Pancreas (tissue), 10 donors: Measurements from ENCODE around the gene DCDC1. TPM values are rescaled to one million over a fixed set of nuclear protein-coding genes. Genes with fewer than 3 reads are reported as not detected.

ENCODE experiments used
- ATAC-seq, 4 donors: fragments of 200-7000 bp; cut with Tn5 transposase; one replicate each; pipeline versions ENCODE4 v1.8.0 to v1.9.1; 2020; ENCODE audit warnings: mild to moderate bottlenecking in 4 of 4, moderate library complexity in 4 of 4
- DNase-seq, 6 donors: peaks; one replicate each; pipeline ENCODE4 v3.0.0-alpha.2; 2020
- FAIRE-seq: peaks from 2 replicates; lab custom pipeline; 2012; peaks lifted over from hg19 to GRCh38; lab: Jason Lieb, UNC
- H3K27ac ChIP-seq, 4 donors: fragments of 200-600 bp; sonication (generic); 1 replicate in 3 of 4; 2 replicates in 1 of 4; pipeline versions ENCODE4 v1.5.0 to v1.8.0; 2020
- H3K27me3 ChIP-seq, 4 donors: fragments of 200-600 bp; one replicate each; pipeline ENCODE4 v1.8.0; 2021
- H3K36me3 ChIP-seq, 3 donors: fragments of 200-600 bp; sonication (generic) in 1 of 3; one replicate each; pipeline versions ENCODE4 v1.5.0 to v1.8.0; 2020 to 2021
- H3K4me1 ChIP-seq, 3 donors: fragments of 200-600 bp; one replicate each; pipeline ENCODE4 v1.8.0; 2021
- H3K4me3 ChIP-seq, 4 donors: fragments of 200-600 bp; sonication (generic) in 2 of 4; one replicate each; pipeline versions ENCODE4 v1.5.0 to v1.8.0; 2020 to 2021
- H3K9me3 ChIP-seq, 4 donors: fragments of 200-600 bp; one replicate each; pipeline ENCODE4 v1.8.0; 2021
- CTCF ChIP-seq, 4 donors: fragments of 200-600 bp; sonication (generic) in 3 of 4; IDR thresholded peaks; one replicate each; pipeline versions ENCODE4 v1.5.0 to v1.8.0; 2021; ENCODE audit warnings: antibody characterized with exemption in 4 of 4
- WGBS, 2 donors: extraction: QIAGEN DNeasy Blood & Tissue Kit; methylation state at CpG; one replicate each; pipeline ENCODE4 v1.1.7; 2013; 5-methylcytosine and 5-hydroxymethylcytosine counted together
- intact Hi-C, 3 donors: fragments of 100-400 bp; cut with DNase I; formaldehyde crosslinking; loops; one replicate each; pipeline versions ENCODE4 v1.11.1 to v1.14.2; 2022
- polyA plus RNA-seq, 2 donors: library from polyadenylated mRNA; stranded (reverse); fragments of 200-250 nt; gene quantifications; one replicate each; pipeline ENCODE4 v1.2.3, GENCODE V29; 2013
- total RNA-seq, 6 donors: library from RNA; stranded (reverse); fragmentation: NEBNext Ultra II Directional in 4 of 6; extraction: Animal tissue kit (Norgen Biotek cat#: 25700) in 4 of 6; gene quantifications; one replicate each; pipeline versions ENCODE4 v1.2.1 to v1.2.4, GENCODE V29; 2021 to 2023
- donor health status: healthy with polysubstance abuse.
- donor health status: DM: no; HTN: no; CAD: no; lungs with moderate emphysema.
- donor health status: DM: no; HTN: no; CAD: no.
- donor health status: control.
- donor health status: control.
- donor health status: Bipolar disorder and iron deficiency.
- donor health status: DM: yes; HTN: yes; CAD: no.
- donor health status: DM: no; HTN: no; CAD: no.
- donor health status: DM: no; HTN: no; CAD: no.
- donor health status: DM: yes; HTN: yes; CAD: no.

The DCDC1 gene
- total and polyA plus RNA-seq, 8 donors = 0.40 to 1.2 (median 0.68) TPM

- Histone ChIP-seq H3K27me3 (peaks cover 0 to under 1% (median 0%) of the 10 kb centered on the region in 4 donors), H3K9me3 (no peaks in the 10 kb centered on the region), H3K4me1 (no peaks in the 10 kb centered on the region), H3K27ac (no peak overlapping the region), H3K4me3 (no peak overlapping the region), H3K36me3 (no peaks in the 10 kb centered on the region)
- TF ChIP-seq CTCF (IDR thresholded peaks at IDR 0.05) = peak in 3 of 4 donors; percentile 11 to 36 (median 28)
- intact Hi-C loops = no loop called here
- WGBS, 2 donors = 65 to 67% methylated on average over 5 of the region's 5 CpGs
- DNase-seq (no peak), ATAC-seq (peak in 3 of 4 donors; percentile 30 to 60 (median 40)), FAIRE-seq (no peak)
These were observed 28.5 kb downstream of the DCDC1 start for GRCh38 chr11:31340903-31341572.

GRCh38 chr11:31337806-31338205 lies 31.7 kb downstream of the DCDC1 start:
- no peak for ATAC-seq
- Histone ChIP-seq H3K9me3 (no peaks in the 10 kb centered on the region), H3K27me3 (peaks cover 0 to 4% (median 0%) of the 10 kb centered on the region in 4 donors), H3K4me1 (no peaks in the 10 kb centered on the region), H3K36me3 (no peaks in the 10 kb centered on the region), H3K27ac (no peak overlapping the region), H3K4me3 (no peak overlapping the region)
- DNase-seq = no peak
- no peak for TF ChIP-seq CTCF (IDR thresholded peaks at IDR 0.05)
- intact Hi-C loops = no loop called here
- FAIRE-seq = no peak
- 50 to 69% methylated on average over 2 of the region's 2 CpGs for WGBS, 2 donors

- TF ChIP-seq CTCF (IDR thresholded peaks at IDR 0.05) = no peak
- intact Hi-C loops = no loop called here
- no peaks in the 10 kb centered on the region for H3K36me3 ChIP-seq
- H3K27ac ChIP-seq = no peak overlapping the region
- no peaks in the 10 kb centered on the region for H3K4me1 ChIP-seq
- ATAC-seq (no peak), DNase-seq (no peak), FAIRE-seq (no peak)
- 89 to 96% methylated on average over 6 of the region's 6 CpGs for WGBS, 2 donors
- H3K9me3 ChIP-seq = no peaks in the 10 kb centered on the region
- H3K4me3 ChIP-seq = no peak overlapping the region
- no peaks in the 10 kb centered on the region for H3K27me3 ChIP-seq
These were observed 40.8 kb downstream of the DCDC1 start for GRCh38 chr11:31328697-31329096.

GRCh38 chr11:31327417-31327816 lies 42.1 kb downstream of the DCDC1 start:
- Histone ChIP-seq H3K27me3 (no peaks in the 10 kb centered on the region), H3K27ac (no peak overlapping the region), H3K9me3 (no peaks in the 10 kb centered on the region), H3K4me1 (no peaks in the 10 kb centered on the region), H3K36me3 (no peaks in the 10 kb centered on the region), H3K4me3 (no peak overlapping the region)
- no peak for TF ChIP-seq CTCF (IDR thresholded peaks at IDR 0.05)
- DNase-seq (no peak), FAIRE-seq (no peak), ATAC-seq (no peak)
- intact Hi-C loops = no loop called here
- WGBS, 2 donors = 79 to 97% methylated on average over 3 of the region's 3 CpGs

- WGBS, 2 donors = 58 to 69% methylated on average over 2 of the region's 2 CpGs
- no peak for TF ChIP-seq CTCF (IDR thresholded peaks at IDR 0.05)
- H3K4me3 ChIP-seq = no peak overlapping the region
- H3K27ac ChIP-seq = no peak overlapping the region
- no peaks in the 10 kb centered on the region for H3K4me1 ChIP-seq
- H3K36me3 ChIP-seq = no peaks in the 10 kb centered on the region
- H3K27me3 ChIP-seq = no peaks in the 10 kb centered on the region
- ATAC-seq = no peak
- no peak for FAIRE-seq
- DNase-seq = no peak
- intact Hi-C loops = no loop called here
- no peaks in the 10 kb centered on the region for H3K9me3 ChIP-seq
These were observed 42.9 kb downstream of the DCDC1 start for GRCh38 chr11:31326470-31327148.
